OCI-M2 (cell line): ENCODE results near the gene GNAO1.

Experiments used
- DNase-seq: peaks from one replicate; lab custom pipeline; 2025; ENCODE audit not compliant: unreplicated experiment; lab: John Stamatoyannopoulos, UW

Gene GNAO1

DNA sequence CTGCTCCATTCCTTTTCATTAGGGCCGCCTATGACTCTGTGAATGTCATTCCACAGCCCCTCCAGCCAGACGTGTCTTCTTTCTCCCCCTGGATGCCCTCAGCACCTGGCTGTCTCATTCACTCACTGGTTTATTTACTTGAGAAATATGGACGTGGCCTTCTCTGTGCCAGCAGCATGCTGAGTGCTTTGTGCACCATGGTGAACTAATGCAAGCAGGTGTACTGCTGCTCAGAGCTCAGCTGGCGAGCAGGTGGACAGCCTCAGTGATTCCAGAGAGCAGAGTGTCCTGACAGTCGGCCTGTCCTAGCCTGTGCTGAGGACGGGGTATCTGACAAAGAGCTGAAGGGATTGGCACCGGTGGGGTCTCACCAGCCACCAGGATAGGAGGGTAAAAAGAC, 96.7 kb downstream of the GNAO1 start:
- DNase-seq, result no peak

DNA sequence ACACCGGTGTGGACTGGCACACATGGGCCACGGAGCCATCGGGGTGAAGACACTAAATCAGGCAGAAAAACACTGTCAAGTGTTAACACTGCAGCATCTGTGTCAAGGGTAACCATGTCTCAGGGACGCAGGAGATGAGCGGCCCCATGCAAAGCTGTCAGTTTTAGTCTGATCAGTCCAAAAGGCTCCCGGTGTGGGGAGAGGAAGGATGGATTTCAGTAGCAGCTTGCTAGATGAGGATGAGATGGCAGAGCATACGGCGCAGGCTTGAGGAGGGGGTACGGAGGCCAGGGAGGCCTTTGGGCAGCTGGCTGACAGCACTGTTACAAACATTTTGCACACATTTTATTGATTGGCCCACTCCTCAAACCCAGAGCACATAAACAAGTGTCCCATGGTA, 98.1 kb downstream of the GNAO1 start:
- no peak for DNase-seq

DNA sequence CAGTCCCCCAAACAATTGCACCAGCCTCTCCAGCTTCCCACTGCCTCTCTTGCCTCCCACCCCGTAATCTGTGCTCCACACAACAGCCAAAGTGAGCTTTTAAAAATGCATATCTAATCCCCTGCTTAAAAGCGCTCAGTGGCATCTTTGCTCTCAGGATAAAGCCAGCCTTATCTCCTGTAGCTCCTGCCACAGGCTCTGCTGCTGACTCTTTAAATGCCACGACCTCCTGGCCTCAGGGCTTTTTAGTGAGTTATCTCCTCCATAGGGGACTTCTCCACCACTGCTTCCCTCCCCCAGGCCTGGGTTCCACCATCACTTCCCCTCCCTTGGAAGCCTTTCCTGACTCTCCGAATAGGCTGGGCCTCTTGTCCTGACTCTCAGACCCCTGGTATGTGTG, 98.6 kb downstream of the GNAO1 start:
- no peak for DNase-seq

DNA sequence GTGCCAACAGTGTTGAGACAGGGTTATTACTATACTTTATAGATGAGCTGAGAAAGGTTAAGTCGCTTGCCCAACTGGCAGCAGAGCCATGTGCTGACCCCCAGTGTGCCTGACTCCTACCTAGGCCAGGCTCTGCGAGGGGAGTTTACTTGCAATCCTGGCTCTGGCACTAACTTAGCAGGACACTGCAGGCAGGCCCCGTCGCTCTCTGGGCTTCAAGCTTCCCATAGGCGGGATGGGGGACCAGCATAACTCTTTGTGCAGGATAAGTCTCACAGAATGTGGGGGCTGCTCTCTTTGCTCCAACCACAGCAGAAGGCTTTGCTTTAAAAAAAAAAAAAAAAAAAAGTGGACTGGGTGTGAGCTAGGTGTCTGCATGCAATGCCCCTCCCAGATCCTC, 102.7 kb downstream of the GNAO1 start:
- DNase-seq, result no peak

DNA sequence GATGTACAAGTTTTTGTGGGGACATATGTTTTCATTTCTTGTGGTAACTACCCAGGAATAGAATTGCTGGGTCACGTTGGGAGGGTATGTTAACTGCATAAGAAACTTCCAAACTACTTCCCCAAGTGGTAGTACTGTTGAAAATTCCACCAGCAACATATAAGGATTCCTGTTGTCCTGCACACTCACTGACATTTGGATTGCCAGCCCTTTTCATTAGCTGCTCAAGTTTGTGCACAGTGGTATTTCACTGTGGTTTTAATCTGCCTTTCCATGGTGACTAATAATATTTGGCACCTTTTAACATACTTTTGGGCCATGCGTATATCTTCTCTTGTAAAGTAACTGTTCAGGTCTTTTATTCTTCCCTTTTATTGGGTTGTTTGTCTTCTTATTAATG, 103.3 kb downstream of the GNAO1 start:
- DNase-seq, result no peak

DNA sequence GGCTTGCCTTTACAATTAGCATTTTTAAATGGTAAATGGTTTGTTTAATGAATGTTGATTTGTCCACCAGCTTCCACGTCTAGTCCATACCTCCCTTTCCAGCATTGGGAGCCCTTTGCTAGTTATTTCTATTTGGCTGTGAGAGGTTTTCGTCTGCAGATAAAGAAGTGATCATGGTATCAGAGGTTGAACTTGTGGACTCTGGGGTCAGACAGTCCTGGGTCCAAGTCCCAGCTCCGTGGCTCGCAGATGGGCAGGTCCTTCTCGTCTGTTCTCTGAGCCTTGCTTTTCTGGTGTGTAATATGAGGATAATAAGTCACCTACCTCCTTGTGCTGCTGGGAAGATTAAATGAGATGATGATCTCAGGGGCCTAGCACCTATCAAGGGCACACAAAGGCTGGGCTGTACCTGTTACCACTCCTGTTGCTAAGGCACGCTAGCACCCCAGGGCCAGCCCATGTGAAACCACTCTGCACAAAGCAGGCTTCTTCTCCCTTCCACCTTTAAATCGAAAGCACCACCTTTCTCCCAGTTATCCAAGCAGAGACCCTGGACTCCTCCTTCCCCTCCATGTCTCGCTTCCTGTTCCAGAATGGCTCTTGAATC, 103.9 kb downstream of the GNAO1 start:
- DNase-seq, result no peak

DNA sequence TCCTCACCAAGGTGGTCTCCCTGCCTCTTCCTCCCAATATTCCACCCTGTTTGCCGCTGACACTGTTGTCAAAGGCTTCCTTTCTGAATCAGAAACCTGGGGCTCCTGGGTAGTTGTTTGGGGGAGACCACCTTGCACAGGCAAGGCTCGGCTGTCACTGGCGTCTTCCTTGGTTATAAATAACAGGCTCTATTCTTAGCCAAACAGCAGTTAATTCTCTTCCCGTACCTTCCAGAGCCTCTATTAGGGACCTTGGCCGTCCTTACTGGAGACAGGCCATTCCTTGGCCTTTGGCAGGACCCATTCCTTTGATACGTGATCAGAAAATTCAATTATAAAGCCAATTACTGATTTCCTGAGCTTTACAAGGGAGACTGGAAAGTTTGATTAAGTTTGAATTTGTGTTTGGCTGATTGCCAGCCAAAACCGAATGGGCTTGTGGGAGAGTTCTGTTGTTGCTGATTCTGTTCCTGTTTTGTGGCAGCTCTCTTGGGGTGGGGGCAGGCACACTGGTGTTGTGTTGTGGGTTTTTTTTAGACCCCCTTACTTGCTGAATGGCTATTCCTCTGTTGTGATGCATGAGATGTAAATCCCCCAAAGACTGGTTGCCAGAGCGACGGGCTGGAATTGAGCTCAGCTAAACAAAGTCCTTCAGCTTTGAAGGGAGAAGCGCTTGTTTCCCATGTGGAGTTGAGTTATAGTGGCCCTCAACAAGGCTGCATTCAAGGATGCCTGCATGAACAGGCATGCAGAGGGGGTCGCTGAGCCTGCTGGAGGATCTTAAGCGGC, 104.6 kb downstream of the GNAO1 start:
- DNase-seq, result no peak

DNA sequence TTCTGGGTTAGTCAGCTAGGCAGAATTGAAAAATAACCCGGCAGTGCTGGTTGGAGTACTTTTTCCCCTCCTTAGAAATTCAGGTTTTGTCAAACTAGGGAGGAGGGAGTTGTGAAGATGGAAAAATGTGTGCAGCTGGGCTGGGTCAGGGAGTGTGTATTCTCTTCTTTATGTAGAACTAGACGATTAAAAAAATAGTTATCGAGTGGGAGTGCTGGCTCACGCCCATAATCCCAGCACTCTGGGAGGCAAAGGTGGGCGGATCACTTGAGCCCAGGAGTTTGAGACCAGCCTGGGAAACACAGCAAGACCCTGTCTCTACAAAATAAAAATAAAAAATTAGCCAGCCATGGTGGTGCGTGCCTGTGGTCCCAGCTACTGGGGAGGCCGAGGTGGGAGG, 106.4 kb downstream of the GNAO1 start:
- no peak for DNase-seq

DNA sequence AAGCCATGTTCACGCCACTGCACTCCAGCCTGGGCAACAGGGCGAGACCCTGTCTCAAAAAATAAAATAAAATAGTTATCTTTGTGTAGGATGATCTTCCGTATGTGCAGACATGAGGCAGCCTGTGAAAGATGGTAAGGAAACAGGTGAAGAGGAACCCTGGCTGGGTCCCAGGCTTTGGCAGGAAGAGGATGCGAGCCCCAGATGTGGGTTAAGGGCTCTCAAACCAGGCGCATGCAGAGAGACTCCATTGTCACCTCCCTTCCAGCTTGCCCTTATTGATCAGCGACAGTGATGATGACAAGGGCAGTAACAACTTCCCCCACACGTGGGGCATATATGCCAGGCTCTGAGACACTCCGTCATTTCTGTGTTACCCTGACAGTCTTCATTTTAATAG, 106.8 kb downstream of the GNAO1 start:
- no peak for DNase-seq

DNA sequence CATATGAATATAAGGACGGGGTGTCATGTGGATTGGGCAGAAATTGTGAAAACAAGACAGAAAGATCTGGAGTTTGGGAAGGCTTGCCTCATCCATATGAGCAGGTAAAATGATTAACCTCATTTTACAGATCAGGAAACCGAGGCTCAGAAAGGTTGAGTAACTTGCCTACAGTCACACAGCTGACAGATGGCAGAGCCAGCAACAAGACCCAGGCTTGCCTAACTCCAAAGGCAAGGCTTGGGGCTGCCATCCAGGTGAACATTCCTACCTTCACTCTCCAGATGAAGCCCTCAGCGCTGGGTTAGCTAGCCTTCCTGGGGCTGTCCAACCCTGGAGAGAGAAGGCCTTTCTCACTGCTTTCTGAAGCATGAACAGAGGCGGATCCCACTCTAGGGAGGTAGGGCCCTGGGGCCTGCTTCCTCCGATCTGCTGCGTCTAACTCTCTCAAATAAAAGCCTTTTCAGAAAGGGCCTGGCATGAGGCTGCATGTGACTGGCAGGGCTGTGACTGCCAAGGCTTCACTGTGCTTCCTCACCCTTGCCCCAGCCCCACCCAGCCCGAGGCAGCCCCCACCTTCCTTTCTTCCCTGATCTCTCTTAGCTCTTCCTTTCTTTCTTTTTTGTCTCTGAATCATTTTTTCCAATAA, 107.8 kb downstream of the GNAO1 start:
- no peak for DNase-seq

DNA sequence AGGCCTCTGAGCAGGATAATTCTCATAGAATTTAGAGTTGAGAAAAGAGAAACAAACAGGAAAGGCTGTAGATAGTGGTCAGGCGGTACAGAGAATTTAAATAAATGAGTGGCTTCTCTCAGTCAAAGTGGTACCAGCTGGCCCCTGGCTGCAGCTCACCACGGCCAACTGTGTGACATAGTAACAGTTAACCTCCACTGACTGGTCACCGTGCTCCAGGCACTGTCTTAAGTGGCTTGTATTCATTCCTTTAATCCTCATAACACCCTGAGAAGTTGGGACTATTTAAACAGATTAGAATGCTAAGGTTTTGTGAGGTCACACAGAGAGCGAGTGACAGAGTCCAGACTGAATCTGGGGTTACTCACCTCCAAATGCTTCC, 108.9 kb downstream of the GNAO1 start:
- DNase-seq, result no peak

DNA sequence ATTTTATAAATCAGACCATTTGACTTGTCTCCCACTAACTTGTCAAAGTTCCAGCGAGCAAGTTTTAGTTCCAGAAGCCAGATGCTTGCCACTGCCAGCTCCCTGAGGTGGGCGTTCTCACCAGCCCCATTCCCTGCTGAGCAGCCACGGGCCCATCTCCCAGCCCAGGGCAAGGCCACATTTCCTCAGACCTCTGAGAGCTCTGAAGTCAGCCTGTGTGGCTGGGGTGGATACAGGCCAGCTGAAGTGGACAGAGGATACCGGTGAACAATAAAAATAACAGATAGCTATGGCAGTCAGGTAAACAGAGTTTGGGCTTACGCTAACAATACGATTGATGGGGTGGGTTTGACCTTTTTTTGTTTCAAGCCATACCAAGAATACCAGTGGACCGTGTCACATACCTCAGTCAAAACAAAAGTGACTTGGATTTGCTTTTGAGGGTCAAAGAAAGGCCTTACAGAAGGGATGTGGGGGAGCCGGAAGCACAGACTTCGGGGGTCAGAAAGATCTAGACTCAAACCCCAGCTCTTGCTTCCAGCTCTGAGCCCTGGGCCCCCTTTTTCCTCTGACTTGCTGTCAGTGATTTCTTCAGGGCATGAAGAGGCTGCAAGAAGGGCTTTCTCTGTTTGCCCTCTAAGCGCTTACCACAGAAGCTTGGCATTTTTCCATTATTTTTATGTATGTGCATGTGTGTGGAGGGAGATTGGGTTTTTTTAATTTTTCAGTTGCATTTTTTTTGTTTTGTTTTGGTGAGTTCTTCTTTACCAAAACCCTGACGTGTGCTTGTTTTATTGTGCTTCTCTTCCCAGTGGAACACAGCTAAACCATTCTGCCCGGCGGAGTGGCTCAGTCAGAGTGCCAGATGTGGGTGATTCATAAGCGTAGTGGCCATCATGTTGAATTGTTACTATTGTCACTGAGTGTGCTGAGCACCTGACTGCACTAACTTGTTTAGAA, 109.9 kb downstream of the GNAO1 start:
- no peak for DNase-seq

DNA sequence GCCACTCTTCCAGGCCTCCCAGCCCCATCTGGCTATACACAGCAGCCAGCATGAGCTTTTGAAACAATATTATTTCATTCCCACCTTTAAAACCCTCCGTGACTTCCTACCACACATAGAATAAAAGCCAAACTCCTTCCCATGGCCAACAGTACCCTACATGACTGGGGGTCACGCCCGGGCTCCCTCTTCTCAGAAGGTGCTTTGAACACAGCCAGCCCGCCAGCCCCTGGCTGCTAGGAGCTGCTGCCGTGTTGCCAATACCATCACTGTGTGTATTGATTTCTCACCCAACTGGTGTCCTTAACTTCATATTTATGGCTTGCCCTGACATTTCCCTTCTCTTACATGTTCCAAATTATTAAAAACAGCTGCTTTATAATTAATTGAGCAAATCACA, 111.2 kb downstream of the GNAO1 start:
- DNase-seq, result no peak

DNA sequence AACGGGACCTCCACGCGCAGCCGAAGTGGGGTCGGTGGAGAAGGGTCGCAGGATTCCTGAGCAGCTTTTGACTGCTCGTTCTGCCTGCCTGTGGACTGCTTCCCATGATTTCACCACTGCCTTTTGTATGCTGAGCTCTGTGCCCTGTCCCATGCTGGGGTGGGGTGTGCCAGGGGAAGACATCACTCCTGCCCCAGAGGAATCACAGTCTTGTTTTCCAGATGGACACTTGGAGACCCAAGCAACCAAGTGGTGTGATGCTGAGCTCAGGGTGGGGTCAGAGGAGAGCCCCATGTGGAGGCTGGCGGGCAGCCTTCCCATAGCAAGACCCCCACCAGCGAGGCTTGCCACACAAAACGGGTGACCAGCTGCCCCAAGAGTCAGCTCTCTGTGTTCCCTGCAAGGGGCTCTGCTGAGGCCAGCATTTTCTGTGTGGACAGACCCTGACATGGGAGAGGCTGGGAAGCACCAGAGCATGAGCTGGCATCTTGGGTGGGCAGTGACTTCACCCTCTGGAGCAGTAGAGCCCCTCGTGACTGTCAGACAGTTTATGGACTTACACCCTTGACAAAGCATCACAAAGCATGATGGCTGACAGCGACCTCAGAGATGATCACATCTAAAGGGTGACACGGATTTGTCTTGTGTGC, 111.9 kb downstream of the GNAO1 start:
- no peak for DNase-seq

DNA sequence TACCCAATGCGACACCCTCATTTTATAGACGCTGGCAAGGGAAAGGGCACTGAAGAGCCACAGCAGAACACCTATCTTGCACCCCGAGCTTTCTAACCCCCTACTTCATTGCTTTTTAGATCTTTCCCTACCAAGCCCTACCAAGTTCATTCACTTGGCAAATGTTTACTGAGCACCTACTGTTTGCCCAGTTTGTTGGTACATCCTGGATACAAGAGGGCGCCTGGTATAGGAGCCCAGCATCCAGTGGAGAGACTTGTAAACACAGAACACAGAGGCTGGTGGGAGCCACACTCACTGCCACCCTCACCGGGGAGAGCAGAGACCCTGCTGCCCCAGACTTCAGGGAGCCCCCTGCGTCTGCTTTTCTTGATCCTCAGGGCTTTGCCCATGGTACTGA, 112.6 kb downstream of the GNAO1 start:
- DNase-seq, result no peak

DNA sequence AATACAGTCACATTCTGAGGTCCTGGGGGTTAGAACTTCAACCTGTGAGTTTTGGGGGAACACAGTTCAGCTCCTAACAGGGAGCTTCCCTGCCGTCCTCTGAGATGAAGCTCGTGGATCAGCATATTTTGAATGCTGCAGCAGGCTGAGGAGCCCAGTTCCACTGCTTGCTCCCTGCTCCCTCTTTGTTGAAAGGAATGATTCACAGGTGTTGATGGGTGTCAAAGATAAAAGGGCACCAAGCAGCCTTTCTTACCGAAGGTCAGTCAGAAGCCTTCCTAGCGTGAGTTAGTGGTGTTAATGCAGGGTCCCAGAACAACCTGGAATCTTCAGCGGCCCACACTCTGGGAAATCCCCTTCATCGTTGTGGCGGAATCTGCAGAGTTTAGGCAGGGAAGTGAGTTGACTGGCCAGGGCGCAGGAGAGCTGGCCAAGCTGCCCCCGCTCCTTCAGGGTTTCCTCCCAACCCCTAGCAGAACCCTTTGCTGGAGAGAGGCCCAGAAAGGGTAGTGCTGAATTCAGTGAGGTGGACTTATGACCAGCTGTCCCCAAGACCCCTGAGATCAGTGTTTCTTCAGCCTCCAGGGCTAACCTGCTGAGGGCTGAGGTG, 114.8 kb downstream of the GNAO1 start:
- DNase-seq, result no peak

DNA sequence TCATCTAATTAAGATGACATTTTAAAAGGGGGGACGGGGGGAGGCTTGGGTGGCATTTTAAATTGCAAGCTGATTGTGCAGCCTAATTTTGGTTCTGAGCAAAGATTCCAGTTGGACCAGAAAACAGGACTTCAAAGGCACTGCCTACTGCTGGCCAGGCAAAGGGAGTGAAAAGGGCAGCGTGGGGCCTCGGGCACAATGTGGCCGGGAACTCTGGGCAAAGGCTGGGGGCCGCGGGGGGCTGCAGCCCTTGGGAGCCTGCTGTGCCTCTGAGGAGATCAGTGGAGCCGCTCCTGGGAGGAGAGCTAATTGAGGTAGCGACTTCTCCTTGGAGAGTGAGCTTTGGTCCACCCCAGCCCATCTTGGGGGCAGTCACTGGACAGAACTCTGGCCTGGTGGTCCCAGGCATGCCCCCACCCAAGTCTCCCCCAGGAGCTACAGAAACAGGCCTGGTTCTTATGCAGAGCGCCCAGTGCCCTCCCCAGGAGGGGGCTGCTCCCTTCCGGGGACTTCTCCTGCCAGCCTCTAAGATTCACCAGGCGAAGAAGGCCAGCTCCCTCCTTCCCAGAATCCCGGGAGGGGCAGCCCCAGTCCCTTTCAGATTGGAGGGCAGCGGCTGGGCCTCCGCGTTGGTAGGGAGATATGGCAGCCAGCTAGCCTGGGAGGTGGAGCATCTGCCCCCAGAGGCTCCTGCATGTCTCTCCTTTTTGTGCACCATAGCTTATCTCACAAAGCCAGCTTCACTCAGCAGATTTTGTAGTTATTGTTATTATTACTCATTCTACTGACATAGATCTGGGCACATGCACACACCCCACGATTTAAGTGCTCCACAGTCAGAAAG, 115.6 kb downstream of the GNAO1 start:
- no peak for DNase-seq

DNA sequence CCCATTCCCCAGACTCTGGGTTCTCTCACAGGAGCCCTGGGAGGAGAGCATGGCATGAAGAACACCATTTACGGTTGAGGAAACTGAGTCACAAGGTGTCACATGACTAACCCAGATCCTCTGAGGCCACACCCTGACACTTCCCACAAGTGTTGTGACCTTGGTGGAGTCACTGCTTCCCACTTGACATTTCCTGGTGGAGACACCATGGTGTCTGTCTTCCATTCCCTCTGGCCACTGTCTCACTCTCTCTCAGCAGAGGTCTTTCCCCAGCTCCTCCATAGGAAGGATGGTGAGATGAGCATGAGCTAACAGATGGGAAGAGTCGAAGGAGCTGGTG, 116.2 kb downstream of the GNAO1 start:
- no peak for DNase-seq

DNA sequence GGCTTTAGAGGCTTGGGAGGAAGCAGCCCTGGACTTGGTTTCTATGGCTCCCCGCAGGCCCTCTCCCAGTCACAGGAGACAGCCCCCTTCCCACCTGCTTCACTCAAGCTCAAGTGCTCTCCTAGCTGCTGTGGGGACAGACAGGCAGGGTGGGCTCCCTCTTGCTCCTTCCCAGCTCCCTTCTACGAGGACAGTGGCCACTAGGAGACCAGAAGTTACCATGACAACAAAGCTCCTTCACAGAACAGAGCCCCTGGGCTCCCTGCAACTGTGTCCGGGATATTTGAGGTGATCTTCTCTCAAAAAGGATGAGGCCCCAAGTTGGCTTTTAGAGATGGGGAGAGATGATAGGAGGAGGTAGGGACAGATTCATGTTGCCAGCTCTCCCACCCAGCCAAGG, 117.7 kb downstream of the GNAO1 start:
- no peak for DNase-seq

DNA sequence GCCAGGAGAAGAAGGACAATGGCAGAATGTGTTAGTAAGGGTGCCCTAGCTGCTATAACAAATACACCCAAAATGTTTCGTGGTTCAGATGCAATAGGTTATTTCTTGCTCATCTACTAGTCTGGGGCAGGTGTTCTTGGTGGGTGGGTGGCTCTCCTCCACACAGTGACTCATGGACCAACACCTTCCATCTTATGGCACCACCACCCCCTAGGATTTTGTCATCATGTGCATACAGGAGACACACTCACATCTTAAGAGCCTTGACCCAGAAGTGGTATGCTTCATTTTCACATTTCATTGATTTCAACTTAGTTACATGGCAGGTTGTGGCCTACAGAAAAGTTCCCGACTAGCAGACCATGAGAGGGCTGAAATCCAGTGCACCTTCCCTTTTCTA, 119.4 kb downstream of the GNAO1 start:
- no peak for DNase-seq
